Measurements from ENCODE around the gene MSH5.

DNA sequence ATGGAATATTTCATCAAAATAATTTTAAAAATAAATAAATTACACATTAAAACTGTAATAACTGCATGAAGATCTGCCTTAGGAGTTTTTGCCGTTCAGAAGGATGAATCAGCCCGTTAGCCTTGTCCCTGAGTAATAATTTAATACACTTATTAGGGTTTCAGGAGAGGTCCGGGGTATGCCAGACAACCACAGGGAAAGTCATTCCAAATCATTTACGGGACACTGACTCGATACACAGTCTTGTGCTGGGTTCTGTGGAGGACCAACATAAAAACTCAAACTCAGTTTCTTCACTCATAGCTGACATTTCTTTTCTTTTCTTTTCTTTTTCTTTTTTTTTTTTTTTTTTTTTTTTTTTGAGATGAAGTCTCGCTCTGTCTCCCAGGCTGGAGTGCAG lies 33.9 kb upstream of the MSH5 start:
- no peak for TF ChIP-seq EZH2 (IDR thresholded peaks at IDR 0.05; ENCODE audit: borderline replicate concordance, low read length)
- TF ChIP-seq, protein P1, sequence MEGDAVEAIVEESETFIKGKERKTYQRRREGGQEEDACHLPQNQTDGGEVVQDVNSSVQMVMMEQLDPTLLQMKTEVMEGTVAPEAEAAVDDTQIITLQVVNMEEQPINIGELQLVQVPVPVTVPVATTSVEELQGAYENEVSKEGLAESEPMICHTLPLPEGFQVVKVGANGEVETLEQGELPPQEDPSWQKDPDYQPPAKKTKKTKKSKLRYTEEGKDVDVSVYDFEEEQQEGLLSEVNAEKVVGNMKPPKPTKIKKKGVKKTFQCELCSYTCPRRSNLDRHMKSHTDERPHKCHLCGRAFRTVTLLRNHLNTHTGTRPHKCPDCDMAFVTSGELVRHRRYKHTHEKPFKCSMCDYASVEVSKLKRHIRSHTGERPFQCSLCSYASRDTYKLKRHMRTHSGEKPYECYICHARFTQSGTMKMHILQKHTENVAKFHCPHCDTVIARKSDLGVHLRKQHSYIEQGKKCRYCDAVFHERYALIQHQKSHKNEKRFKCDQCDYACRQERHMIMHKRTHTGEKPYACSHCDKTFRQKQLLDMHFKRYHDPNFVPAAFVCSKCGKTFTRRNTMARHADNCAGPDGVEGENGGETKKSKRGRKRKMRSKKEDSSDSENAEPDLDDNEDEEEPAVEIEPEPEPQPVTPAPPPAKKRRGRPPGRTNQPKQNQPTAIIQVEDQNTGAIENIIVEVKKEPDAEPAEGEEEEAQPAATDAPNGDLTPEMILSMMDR (IDR thresholded peaks at IDR 0.05; ENCODE audit: low read length): no peak

Measured in OCI-LY1 (cell line).